ENCODE results near the gene ZNF385B. TPM values are rescaled to one million over a fixed set of nuclear protein-coding genes. Genes with fewer than 3 reads are reported as not detected.

Gene ZNF385B
- total RNA-seq, 4 donors from 2014 or later: 9.7 to 24.9 (median 11.4) TPM

DNA sequence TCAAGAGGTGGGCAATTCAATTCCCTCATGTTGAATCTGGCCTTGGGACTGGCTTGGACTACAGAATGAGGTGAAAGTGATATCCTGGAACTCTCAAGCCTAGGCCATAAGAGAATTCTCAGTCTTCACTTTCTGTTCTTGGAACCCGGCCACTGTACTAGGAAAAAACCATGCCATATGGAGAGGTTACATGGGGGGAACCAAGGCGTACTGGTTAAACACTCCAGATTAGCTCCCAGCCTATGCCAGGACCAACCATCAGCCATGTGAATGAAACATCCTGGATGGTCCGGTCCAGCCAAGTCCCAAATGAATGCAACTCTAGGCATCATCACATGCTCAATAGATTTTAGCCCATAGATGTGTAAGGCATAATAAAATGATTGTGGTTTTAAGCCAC lies 56.4 kb downstream of the ZNF385B start:
- in situ Hi-C loops (cut with MboI; ENCODE audit: low sequenced_read_pairs in 4 of 4) (no loop called here), intact Hi-C loops (cut with DNase I; ENCODE audit: low total_unique reads) (no loop called here)
- ATAC-seq (no peak), DNase-seq (no peak)
- no peaks in the 10 kb centered on the region for H3K27me3 ChIP-seq
- no peak for TF ChIP-seq POLR2A (IDR thresholded peaks at IDR 0.05)
- H3K4me3 ChIP-seq: no peak overlapping the region
- peaks cover 10 to 11% of the 10 kb centered on the region in 2 donors for H3K4me1 ChIP-seq
- H3K36me3 ChIP-seq: no peaks in the 10 kb centered on the region
- H3K27ac ChIP-seq: no peak overlapping the region
- H3K9me3 ChIP-seq: no peaks in the 10 kb centered on the region

DNA sequence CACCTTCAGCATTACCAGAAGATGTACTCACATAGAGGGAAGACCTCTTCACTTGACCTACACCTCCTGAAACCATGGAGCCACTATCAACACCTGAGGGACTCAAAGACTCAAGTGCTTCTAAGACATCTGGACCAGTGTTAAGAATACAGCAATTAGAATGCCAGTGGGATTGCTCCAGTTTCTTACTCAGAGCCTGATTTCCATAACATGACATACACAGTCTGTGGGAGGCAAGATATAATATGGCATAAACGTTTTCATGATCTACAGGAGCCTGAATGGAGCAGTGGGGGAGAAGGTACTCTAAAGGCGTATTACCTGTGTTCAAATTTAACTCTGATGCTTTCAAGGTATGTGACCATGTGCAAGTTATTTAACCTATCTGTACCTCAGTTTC lies 57.2 kb downstream of the ZNF385B start:
- in situ Hi-C loops (cut with MboI; ENCODE audit: low sequenced_read_pairs in 4 of 4) (no loop called here), intact Hi-C loops (cut with DNase I; ENCODE audit: low total_unique reads) (no loop called here)
- H3K27me3 ChIP-seq: no peaks in the 10 kb centered on the region
- H3K4me3 ChIP-seq: no peak overlapping the region
- no peak overlapping the region for H3K27ac ChIP-seq
- TF ChIP-seq POLR2A (IDR thresholded peaks at IDR 0.05): no peak
- TF ChIP-seq, protein P1, sequence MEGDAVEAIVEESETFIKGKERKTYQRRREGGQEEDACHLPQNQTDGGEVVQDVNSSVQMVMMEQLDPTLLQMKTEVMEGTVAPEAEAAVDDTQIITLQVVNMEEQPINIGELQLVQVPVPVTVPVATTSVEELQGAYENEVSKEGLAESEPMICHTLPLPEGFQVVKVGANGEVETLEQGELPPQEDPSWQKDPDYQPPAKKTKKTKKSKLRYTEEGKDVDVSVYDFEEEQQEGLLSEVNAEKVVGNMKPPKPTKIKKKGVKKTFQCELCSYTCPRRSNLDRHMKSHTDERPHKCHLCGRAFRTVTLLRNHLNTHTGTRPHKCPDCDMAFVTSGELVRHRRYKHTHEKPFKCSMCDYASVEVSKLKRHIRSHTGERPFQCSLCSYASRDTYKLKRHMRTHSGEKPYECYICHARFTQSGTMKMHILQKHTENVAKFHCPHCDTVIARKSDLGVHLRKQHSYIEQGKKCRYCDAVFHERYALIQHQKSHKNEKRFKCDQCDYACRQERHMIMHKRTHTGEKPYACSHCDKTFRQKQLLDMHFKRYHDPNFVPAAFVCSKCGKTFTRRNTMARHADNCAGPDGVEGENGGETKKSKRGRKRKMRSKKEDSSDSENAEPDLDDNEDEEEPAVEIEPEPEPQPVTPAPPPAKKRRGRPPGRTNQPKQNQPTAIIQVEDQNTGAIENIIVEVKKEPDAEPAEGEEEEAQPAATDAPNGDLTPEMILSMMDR (IDR thresholded peaks at IDR 0.05 in 4 of 5, conservative IDR thresholded peaks at IDR 0.05 in 1 of 5): no peak
- ATAC-seq: no peak
- no peaks in the 10 kb centered on the region for H3K9me3 ChIP-seq
- no peak for DNase-seq
- H3K4me1 ChIP-seq: peaks cover 10 to 11% of the 10 kb centered on the region in 2 donors
- H3K36me3 ChIP-seq: no peaks in the 10 kb centered on the region

DNA sequence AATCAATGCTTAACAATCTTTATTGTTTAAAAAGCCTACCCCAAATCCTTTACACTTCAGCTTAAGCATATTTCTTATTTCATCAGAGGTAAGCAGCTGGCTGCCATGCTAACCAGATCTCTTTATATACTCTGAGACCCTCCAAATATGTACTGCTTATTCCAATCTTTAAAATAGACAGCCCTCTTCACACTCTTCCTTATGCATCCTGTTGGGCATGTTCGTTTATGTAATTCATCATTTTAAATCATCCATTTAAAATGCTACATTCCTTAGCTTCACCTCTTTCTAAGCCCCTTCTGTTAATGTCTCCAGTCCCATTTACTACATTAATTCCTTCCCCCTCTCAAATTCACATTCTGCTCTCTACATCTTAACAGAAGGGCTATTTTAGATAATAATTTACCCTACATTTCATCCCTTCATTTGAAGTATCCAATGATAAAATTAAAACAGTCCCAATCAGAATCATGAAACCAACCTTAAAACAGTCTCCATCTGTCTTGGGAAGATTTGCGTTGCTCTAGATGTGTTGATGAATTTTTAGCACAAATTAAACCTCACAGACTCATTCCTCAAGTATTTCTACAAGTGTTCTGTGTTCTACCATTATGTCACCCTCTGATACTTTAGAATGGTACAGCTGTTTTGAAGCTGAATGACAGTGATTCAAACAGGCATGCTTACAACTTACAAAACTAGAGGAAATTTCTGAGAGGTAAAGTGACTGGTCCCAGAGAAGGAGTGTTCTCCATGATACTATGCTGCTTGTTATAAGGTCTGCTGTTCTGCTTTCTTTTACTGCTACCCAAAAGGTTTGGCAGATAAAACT lies 59.1 kb downstream of the ZNF385B start:
- TF ChIP-seq, protein P1 (IDR thresholded peaks at IDR 0.05 in 4 of 5, conservative IDR thresholded peaks at IDR 0.05 in 1 of 5): no peak
- TF ChIP-seq POLR2A (IDR thresholded peaks at IDR 0.05): no peak
- ATAC-seq (no peak), DNase-seq (no peak)
- Histone ChIP-seq H3K27me3 (no peaks in the 10 kb centered on the region), H3K27ac (no peak overlapping the region), H3K4me1 (peaks cover 10 to 11% of the 10 kb centered on the region in 2 donors), H3K4me3 (no peak overlapping the region), H3K9me3 (no peaks in the 10 kb centered on the region), H3K36me3 (no peaks in the 10 kb centered on the region)
- intact Hi-C loops (cut with DNase I; ENCODE audit: low total_unique reads) (no loop called here), in situ Hi-C loops (cut with MboI; ENCODE audit: low sequenced_read_pairs in 4 of 4) (no loop called here)

DNA sequence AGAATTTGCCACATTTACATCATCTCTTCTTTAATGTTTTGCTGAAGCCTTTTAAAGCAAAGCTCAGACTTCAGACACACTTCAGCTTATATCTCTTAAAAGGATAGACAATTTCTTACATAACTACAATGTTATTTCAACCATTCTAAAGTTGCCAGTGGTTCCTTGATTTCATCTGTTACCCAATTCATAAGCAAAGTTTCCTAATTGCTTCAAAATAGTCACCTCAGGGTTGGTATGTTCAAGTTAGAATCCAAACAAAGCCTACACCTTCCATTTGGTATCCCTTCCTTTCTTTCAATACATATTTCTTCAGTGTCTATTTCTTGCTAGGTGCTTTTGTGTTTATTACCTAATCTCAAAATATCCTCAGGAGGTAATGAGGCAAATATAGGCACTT lies 60.6 kb downstream of the ZNF385B start:
- Histone ChIP-seq H3K36me3 (no peaks in the 10 kb centered on the region), H3K9me3 (no peaks in the 10 kb centered on the region), H3K27ac (no peak overlapping the region), H3K4me1 (peaks cover 6 to 10% of the 10 kb centered on the region in 2 donors), H3K4me3 (no peak overlapping the region), H3K27me3 (no peaks in the 10 kb centered on the region)
- ATAC-seq: no peak
- DNase-seq: no peak
- intact Hi-C loops (cut with DNase I; ENCODE audit: low total_unique reads) (no loop called here), in situ Hi-C loops (cut with MboI; ENCODE audit: low sequenced_read_pairs in 4 of 4) (no loop called here)
- TF ChIP-seq POLR2A (IDR thresholded peaks at IDR 0.05): no peak
- TF ChIP-seq, protein P1 (IDR thresholded peaks at IDR 0.05 in 4 of 5, conservative IDR thresholded peaks at IDR 0.05 in 1 of 5): no peak

DNA sequence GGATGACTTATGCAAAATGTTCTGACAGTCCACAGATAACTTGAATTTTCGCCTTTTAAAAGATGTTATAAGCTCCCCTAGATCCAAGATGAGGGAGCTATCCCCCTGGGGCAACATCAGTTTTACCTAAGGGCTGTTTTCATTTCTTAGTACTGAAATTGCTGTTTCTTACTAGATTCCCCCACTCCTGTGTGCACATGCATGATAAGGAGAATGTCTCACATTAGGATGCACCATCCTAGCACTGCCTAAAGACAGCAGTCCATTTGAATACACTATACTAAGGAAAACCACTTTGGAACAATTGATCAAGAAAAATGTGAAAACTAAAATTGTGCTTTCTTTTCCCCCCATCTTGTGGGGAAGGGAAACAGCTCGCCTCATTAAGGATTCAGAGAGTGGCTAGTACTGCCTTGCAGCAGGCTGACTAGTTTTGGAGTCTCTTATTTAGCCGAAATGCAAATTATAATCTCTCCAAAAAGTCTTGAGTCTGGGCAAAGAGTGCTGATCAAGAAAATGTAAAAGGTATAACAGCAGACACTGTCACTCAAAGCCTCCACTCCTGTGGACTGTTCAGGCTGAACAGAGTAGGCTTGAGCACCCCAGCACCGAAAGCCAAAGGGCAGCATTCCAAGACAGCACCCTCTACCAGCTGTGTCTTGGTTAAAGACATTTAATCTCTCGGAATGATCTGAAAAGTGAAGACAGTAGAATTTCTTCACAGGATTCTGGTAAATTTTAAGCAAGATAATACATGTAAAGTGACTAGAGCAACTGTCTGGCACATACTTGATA lies 65.0 kb downstream of the ZNF385B start:
- no peaks in the 10 kb centered on the region for H3K4me1 ChIP-seq
- H3K9me3 ChIP-seq: no peaks in the 10 kb centered on the region
- H3K27ac ChIP-seq: no peak overlapping the region
- intact Hi-C loops (cut with DNase I; ENCODE audit: low total_unique reads) (no loop called here), in situ Hi-C loops (cut with MboI; ENCODE audit: low sequenced_read_pairs in 4 of 4) (no loop called here)
- no peak for DNase-seq
- H3K4me3 ChIP-seq: no peak overlapping the region
- ATAC-seq: no peak
- H3K27me3 ChIP-seq: no peaks in the 10 kb centered on the region
- no peaks in the 10 kb centered on the region for H3K36me3 ChIP-seq
- TF ChIP-seq, protein P1 (IDR thresholded peaks at IDR 0.05 in 4 of 5, conservative IDR thresholded peaks at IDR 0.05 in 1 of 5): no peak
- TF ChIP-seq POLR2A (IDR thresholded peaks at IDR 0.05): no peak
